GF-D8 (cell line): ENCODE results near the gene COA5.
"Not testable (repeated sequence)": the region's sequence is repeated elsewhere in the genome, so short reads cannot be mapped to it uniquely, and the experiment has no call there.

Source experiments
- DNase-seq: peaks from one replicate; lab custom pipeline; 2025; lab: John Stamatoyannopoulos, UW

COA5 gene

DNA sequence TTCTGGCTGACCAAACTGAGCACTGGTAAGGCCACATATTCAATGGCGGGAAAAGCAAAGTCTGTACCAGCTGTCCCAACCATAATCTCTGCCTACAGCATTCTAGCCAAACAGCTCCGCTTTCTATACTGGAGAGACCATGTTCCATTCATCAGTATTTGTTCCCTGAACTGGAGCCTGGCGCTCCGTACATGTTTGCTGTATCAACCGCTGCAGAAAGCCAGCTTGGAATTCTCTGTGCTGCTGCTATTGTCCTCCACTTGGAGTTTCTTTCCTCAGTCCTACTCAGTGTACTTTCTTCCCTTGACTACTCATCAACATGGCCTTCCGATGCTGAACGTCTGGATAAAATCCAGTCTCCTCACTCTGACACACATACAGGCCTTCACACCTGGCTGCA lies 1.9 kb downstream of the COA5 start:
- no peak for DNase-seq

GRCh38 chr2:98605076-98605475 lies 3.2 kb downstream of the COA5 start:
- DNase-seq, result no peak

DNA sequence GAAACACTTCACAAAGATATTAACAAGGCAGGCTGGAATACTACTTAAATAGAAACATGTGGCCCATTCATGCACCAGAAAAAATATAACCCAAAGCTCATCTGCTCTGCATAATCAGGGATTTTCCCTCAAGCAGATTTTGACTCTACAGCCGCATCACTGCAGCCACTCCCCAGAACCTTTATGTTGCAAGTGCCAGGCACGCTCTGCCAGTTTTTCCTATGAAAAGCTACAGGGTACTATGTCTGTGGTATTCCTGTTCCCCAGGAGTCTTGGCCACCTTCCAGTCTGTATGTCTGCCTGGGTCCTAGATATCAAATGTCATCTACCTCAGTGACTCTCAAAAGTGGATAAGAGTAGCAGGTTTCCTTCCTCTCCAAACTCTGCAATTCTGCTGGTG lies 3.8 kb downstream of the COA5 start:
- DNase-seq, result no peak

GRCh38 chr2:98601532-98602132 lies 6.7 kb downstream of the COA5 start:
- DNase-seq, result peak; percentile 15

DNA sequence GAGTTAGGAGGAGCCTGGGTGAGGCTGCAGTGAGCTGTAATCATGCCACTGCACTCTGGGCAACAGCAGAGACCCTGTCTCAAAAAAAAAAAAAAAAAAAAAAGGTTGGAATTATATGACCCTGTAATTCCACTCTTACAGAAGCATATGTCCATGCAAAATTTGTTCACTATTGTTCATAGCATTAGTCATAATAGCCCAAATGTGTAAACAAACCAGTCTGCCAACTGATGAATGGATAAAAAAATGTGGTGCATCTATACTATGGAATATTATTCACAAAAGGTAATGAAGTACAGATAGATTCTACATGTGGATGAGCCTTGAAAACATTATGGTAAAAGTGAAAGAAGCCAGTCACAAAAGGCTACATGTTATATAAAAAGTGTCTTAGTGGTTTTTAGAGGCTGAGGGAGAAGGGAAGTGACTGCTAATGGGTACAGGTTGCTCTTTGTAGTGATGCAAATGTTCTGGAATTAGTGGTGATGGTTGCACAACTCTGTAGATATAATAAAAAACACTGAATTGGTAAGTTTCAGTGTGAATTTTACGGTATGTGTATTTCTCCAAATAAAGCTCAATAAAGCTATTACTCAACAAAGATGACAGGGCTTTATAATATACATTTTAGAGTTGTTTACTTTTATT lies 9.4 kb downstream of the COA5 start:
- DNase-seq, result no peak

- not testable (repeated sequence) for DNase-seq
Observed at GRCh38 chr2:98594665-98595064, 13.6 kb downstream of the COA5 start.

DNA sequence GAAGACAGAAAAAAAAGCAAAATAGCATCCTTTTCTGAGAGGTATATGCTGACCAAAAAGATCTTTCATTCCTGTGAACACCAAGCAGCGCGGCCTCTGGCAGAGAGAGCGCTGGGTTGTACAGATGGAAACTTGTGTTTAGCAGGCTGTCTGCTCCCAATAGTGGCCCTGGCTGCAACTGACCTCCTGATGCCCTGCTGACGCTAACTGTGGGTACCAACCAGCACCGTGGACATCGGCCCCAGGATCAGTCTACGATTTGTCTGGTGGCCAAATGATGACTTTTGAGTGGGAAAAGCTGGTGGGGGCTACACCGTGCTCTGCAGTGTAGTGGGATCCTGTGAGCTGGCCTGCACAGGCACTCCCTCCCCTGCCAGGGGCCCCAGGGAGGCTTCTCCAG lies 15.7 kb downstream of the COA5 start:
- DNase-seq, result no peak

- no peak for DNase-seq
Observed at GRCh38 chr2:98589489-98589888, 18.8 kb downstream of the COA5 start.

DNA sequence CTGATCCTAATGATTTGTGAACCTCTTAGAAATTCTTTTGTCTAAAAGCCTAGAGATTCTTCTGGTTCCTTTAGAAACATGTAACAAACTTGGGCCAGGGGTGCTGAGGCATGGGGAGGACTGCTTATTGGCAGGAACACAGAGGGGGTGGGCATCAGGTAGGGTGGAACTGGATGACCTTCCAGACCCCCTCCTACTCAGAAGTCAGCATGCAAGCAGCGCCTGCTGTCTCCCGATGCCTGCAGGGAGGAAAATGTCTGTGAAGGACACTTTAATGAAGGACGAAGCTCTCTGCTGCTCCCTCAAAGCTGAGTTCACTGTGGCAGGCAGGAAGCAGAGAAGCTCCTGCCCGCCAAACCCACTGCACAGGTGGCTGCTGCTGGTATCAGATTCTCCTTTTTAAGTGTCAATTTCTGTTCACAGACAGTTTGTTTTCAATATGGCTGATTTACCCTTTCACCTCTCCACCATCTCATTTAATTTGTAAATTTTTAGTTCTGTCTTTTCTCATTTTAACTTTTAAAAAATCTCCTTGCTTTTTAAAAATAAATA lies 19.4 kb downstream of the COA5 start:
- DNase-seq, result no peak

GRCh38 chr2:98586551-98587140 lies 21.7 kb downstream of the COA5 start:
- no peak for DNase-seq

DNA sequence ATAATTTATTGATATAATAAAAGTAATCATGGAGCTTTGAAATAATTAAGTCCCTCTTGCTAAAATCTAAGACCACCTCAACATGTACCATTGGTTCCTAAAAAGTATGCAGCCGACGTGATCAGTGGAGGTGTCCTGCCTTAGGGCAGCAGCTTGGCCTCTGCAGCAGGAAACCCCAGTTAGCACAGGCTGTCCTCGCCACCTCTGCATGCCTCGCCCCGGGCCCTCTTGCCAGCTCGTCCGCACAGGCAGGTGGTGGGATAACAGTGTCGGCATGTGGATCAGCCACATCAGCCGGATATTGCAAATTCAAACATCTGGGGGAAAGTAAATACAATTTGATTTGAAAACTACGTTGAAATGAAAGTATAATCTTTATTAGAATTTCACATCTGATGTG lies 22.9 kb downstream of the COA5 start:
- DNase-seq, result no peak

- no peak for DNase-seq
Observed at GRCh38 chr2:98583816-98584618, 24.3 kb downstream of the COA5 start.

GRCh38 chr2:98583276-98583675 lies 25.0 kb downstream of the COA5 start:
- DNase-seq, result no peak

DNA sequence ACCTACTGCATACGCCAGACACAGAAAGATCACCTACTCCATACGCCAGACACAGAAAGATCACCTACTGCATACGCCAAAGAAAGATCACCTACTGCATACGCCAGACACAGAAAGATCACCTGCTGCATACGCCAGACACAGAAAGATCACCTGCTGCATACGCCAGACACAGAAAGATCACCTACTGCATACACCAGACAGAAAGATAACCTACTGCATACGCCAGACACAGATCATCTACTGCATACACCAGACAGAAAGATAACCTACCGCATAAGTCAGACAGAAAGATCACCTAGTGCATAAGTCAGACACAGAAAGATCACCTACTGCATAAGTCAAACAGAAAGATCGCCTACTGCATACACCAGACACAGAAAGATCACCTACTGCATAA lies 25.8 kb downstream of the COA5 start:
- DNase-seq, result no peak

- no peak for DNase-seq
Observed at GRCh38 chr2:98580656-98581284, 27.5 kb downstream of the COA5 start.

- no peak for DNase-seq
Observed at GRCh38 chr2:98579926-98580325, 28.4 kb downstream of the COA5 start.

DNA sequence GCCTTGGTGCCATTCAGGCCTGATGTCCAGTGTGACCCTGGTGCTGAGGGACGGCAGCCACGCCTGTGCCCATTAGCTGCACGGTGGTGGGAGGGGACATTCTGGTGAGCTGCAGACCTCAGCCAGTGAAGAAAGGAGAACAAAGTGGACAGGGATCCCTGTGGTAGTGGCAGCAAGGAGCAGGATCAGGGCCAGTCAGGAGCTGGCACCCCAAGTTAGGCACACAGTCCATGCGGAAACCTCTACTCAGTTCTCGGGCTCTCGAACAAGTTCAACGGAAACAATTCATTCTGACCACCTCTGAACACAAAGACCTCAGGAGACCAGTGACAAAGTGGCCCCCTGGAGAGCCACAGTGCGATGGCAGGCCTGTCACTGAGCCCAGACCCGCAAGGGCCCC lies 30.1 kb downstream of the COA5 start:
- DNase-seq, result no peak

GRCh38 chr2:98577313-98577712 lies 31.0 kb downstream of the COA5 start:
- DNase-seq, result no peak

GRCh38 chr2:98576666-98577312 lies 31.5 kb downstream of the COA5 start:
- DNase-seq, result no peak

GRCh38 chr2:98573426-98573825 lies 34.9 kb downstream of the COA5 start:
- no peak for DNase-seq

- no peak for DNase-seq
Observed at GRCh38 chr2:98572676-98573075, 35.6 kb downstream of the COA5 start.

DNA sequence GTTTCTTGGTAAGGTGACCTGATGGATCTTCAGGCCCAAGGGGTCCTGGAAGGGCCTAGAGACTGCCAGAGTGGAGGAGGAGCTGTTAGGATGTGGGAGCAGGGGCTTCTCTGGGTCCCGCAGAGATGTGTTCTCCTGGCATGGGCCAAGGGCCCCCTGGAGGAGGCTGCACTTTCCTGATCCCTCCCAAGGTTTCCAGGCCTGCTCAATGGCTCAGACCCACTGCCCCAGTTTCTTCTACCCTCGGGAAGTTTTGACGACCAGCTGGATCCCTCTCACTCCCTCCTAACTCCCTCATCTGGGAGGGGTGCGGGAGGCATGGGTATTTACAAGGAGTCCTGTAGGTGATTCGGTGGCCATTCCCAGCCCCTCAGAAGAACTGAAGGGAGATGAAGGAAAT lies 36.1 kb downstream of the COA5 start:
- DNase-seq, result no peak
